Panc1 (cell line): ENCODE results near the gene EIF2B5. TPM values are rescaled to one million over a fixed set of nuclear protein-coding genes. Genes with fewer than 3 reads are reported as not detected.

ENCODE experiments used
- ATAC-seq: fragments of 200-7000 bp; cut with Tn5 transposase; 2 replicates; pipeline ENCODE4 v1.9.1; 2020; ENCODE audit warnings: mild to moderate bottlenecking, moderate library complexity
- BruUV-seq: library from RNA; stranded (reverse); fragments of 400-500 nt; replicated peaks from 2 replicates; lab custom pipeline; 2021; lab: Mats Ljungman, UMichigan
- CTCF ChIA-PET: fragments of 300-600 bp; sonication (Branson Sonifier 250); formaldehyde crosslinking; loops from one replicate; lab custom pipeline; 2022; ENCODE audit warnings: antibody characterized with exemption; lab: Charles Lee
- POLR2A ChIA-PET: fragments of 300-600 bp; sonication (Branson Sonifier 250); formaldehyde crosslinking; loops from one replicate; lab custom pipeline; 2022; ENCODE audit warnings: antibody characterized with exemption; lab: Charles Lee
- DNase-seq: peaks from one replicate; pipeline ENCODE4 v3.0.0-alpha.2; 2010; ENCODE audit warnings: low read depth, low spot score
- H3K27ac ChIP-seq: 2 replicates; pipeline ENCODE4 v1.5.1; 2011; ENCODE audit warnings: mild to moderate bottlenecking, low read length, inconsistent platforms
- H3K27me3 ChIP-seq: fragments of 200-500 bp; sonication (Bioruptor generic); 2 replicates; pipeline ENCODE4 v1.6.0; 2014; ENCODE audit warnings: low read length, inconsistent platforms; ENCODE audit not compliant: control insufficient read depth, insufficient read depth
- H3K36me3 ChIP-seq: fragments of 200-500 bp; sonication (Bioruptor generic); 2 replicates; pipeline ENCODE4 v1.5.1; 2014; ENCODE audit warnings: inconsistent platforms, mild to moderate bottlenecking, low read length, moderate library complexity; ENCODE audit not compliant: control insufficient read depth, insufficient read depth
- H3K4me1 ChIP-seq: 2 replicates; pipeline ENCODE4 v1.5.1; 2011; ENCODE audit warnings: inconsistent platforms, mild to moderate bottlenecking, low read length, moderate library complexity; ENCODE audit not compliant: control insufficient read depth, insufficient read depth
- H3K4me3 ChIP-seq, 2 experiments: 2 replicates each; pipeline ENCODE4 v1.5.1; 2011 to 2012; ENCODE audit warnings: low read depth in 2 of 2, low read length in 2 of 2, mild to moderate bottlenecking in 2 of 2, inconsistent platforms in 1 of 2, moderate library complexity in 1 of 2
- H3K9me3 ChIP-seq: fragments of 200-500 bp; sonication (Bioruptor generic); 2 replicates; pipeline ENCODE4 v1.5.1; 2014; ENCODE audit warnings: low read depth, mild to moderate bottlenecking, inconsistent platforms, low read length, moderate library complexity; ENCODE audit not compliant: control insufficient read depth, insufficient read depth
- CTCF ChIP-seq: fragments of 450-650 bp; IDR thresholded peaks from 2 replicates; pipeline ENCODE4 v1.5.1; 2017; ENCODE audit warnings: mild to moderate bottlenecking
- POLR2AphosphoS5 ChIP-seq: IDR thresholded peaks from 2 replicates; pipeline ENCODE4 v1.6.1; 2012; ENCODE audit warnings: mild to moderate bottlenecking, low read depth, low read length, moderate library complexity
- SIN3A ChIP-seq: IDR thresholded peaks from 2 replicates; pipeline ENCODE4 v1.6.1; 2012; ENCODE audit warnings: low read depth, mild to moderate bottlenecking, low read length, moderate library complexity, borderline replicate concordance; ENCODE audit not compliant: insufficient read depth
- TCF7L2 ChIP-seq: IDR thresholded peaks from 2 replicates; pipeline ENCODE4 v1.6.1; 2011; ENCODE audit warnings: mild to moderate bottlenecking, low read depth, low read length, inconsistent platforms
- in situ Hi-C: cut with HindIII; loops from 2 replicates; pipeline ENCODE4 v1.10.0; 2016; ENCODE audit warnings: low sequenced_read_pairs, low pct_unique_long_range_greater_than_20kb
- intact Hi-C: fragments of 100-400 bp; cut with micrococcal nuclease; formaldehyde crosslinking; loops from one replicate; pipeline ENCODE4 v1.10.0; 2022; ENCODE audit not compliant: unreplicated experiment
- total RNA-seq: library from RNA; stranded (reverse); gene quantifications from one replicate; pipeline ENCODE4 v1.2.1, GENCODE V29; 2021; ENCODE audit not compliant: unreplicated experiment
- TF ChIP-seq, protein P1 (sequence below), 2 experiments: IDR thresholded peaks; 2 replicates each; pipeline ENCODE4 v1.6.1; 2011 to 2012; ENCODE audit warnings: low read depth in 2 of 2, control low read depth in 1 of 2, low read length in 1 of 2, mild to moderate bottlenecking in 1 of 2, moderate library complexity in 1 of 2; ENCODE audit not compliant: insufficient read depth in 1 of 2

The EIF2B5 gene
- total RNA-seq, 1 experiment from 2014 or later: 60.2 TPM

- in situ Hi-C loops: no loop called here
- no peak for ATAC-seq
- Histone ChIP-seq H3K36me3 (peaks cover 15% of the 10 kb centered on the region), H3K4me3 (no peak overlapping the region), H3K27ac (no peak overlapping the region), H3K9me3 (no peaks in the 10 kb centered on the region), H3K27me3 (no peaks in the 10 kb centered on the region), H3K4me1 (peaks cover 4% of the 10 kb centered on the region; the same call in 1 of the 2 replicates)
- no TSS peak for BruUV-seq
- no peak for DNase-seq
- intact Hi-C loops: no loop called here
- POLR2A ChIA-PET: no interaction called here
- no peak for TF ChIP-seq SIN3A
- TF ChIP-seq TCF7L2: no peak
- TF ChIP-seq POLR2AphosphoS5: no peak
- TF ChIP-seq, protein P1, sequence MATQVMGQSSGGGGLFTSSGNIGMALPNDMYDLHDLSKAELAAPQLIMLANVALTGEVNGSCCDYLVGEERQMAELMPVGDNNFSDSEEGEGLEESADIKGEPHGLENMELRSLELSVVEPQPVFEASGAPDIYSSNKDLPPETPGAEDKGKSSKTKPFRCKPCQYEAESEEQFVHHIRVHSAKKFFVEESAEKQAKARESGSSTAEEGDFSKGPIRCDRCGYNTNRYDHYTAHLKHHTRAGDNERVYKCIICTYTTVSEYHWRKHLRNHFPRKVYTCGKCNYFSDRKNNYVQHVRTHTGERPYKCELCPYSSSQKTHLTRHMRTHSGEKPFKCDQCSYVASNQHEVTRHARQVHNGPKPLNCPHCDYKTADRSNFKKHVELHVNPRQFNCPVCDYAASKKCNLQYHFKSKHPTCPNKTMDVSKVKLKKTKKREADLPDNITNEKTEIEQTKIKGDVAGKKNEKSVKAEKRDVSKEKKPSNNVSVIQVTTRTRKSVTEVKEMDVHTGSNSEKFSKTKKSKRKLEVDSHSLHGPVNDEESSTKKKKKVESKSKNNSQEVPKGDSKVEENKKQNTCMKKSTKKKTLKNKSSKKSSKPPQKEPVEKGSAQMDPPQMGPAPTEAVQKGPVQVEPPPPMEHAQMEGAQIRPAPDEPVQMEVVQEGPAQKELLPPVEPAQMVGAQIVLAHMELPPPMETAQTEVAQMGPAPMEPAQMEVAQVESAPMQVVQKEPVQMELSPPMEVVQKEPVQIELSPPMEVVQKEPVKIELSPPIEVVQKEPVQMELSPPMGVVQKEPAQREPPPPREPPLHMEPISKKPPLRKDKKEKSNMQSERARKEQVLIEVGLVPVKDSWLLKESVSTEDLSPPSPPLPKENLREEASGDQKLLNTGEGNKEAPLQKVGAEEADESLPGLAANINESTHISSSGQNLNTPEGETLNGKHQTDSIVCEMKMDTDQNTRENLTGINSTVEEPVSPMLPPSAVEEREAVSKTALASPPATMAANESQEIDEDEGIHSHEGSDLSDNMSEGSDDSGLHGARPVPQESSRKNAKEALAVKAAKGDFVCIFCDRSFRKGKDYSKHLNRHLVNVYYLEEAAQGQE (IDR thresholded peaks at IDR 0.05; ENCODE audit: insufficient read depth in 1 of 2, low read depth in 2 of 2, low read length in 1 of 2): no peak
- no peak for TF ChIP-seq CTCF
- CTCF ChIA-PET: no interaction called here
Measured at GRCh38 chr3:184169896-184170875, 35.0 kb downstream of the EIF2B5 start.

- CTCF ChIA-PET: no interaction called here
- peaks cover 6% of the 10 kb centered on the region; the same call in 1 of the 2 replicates for H3K36me3 ChIP-seq
- intact Hi-C loops: no loop called here
Measured at GRCh38 chr3:184171562-184171961, 36.4 kb downstream of the EIF2B5 start.

More at GRCh38 chr3:184171562-184171961, 36.4 kb downstream of the EIF2B5 start:
- peaks cover 13% of the 10 kb centered on the region for H3K4me1 ChIP-seq
- no TSS peak for BruUV-seq
- TF ChIP-seq SIN3A: no peak
- no peak for TF ChIP-seq CTCF
- no peak for TF ChIP-seq POLR2AphosphoS5
- TF ChIP-seq TCF7L2: no peak
- TF ChIP-seq, protein P1 (IDR thresholded peaks at IDR 0.05; ENCODE audit: insufficient read depth in 1 of 2, low read depth in 2 of 2, low read length in 1 of 2): no peak
- in situ Hi-C loops: no loop called here
- no peak overlapping the region for H3K27ac ChIP-seq
- ATAC-seq (no peak), DNase-seq (no peak)
- no peaks in the 10 kb centered on the region for H3K9me3 ChIP-seq
- POLR2A ChIA-PET: interaction anchor here (0.6 kb wide), 1 partner anchor 15 kb away, joined by 19 read pairs; no protein-coding TSS in a partner anchor
- no peak overlapping the region for H3K4me3 ChIP-seq
- no peaks in the 10 kb centered on the region for H3K27me3 ChIP-seq
